Measurements from ENCODE around the gene SCAP. TPM values are rescaled to one million over a fixed set of nuclear protein-coding genes. Genes with fewer than 3 reads are reported as not detected.
A peak's percentile ranks its signal among the peaks of the same experiment; 100 is the strongest.

SCAP gene
- total RNA-seq, 1 experiment from 2014 or later, result 67.6 TPM

DNA sequence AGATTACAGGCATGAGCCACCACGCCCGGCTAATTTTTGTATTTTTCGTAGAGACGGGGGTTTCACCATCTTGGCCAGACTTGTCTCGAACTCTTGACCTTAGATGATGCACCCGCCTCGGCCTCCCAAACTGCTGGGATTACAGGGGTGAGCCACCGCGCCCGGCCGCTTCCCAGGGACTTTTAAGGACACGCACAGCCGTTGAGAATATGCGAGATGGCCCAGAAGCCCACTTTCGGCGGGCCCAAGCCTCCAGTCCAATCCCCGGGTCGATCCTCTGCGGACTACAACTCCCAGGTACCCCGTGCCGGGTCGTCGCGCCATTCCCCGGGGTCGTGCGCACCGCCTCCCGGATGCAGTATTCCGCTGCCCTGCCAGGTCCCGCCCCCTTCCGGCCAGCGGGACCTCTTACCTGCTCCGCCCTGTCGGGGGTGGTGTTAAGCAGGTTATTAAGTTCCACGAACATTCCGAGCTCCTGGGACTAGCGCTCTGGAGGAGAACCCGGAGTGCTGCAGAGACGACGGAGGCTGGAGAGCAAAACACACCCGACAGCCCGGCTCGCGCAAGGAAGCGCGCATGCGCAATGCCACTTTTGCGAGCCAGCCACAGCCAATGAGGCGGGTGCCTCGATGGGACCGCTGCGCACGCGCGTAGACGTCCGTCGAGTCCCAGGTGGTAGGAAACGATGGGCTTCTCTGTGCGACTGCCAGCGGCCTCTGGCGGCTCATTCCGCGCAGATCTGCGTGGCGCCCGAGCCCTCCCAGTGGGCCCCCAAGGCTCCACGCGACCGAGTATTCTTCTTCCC, 37.6 kb upstream of the SCAP start, which contains the start of gene ELP6 (continued):
- TF ChIP-seq FOSL1 (IDR thresholded peaks at IDR 0.05; ENCODE audit: low read depth) (no peak), EZH2phosphoT487 (IDR thresholded peaks at IDR 0.05; ENCODE audit: borderline replicate concordance) (no peak), POLR2A (IDR thresholded peaks at IDR 0.05; ENCODE audit: borderline replicate concordance, extremely low read depth, insufficient read depth, insufficient read length) (peak; percentile 57), SP1 (IDR thresholded peaks at IDR 0.05; ENCODE audit: low read depth) (peak; percentile 81), ZNF274 (IDR thresholded peaks at IDR 0.05; ENCODE audit: low read depth, low read length) (no peak)

GRCh38 chr3:47512416-47513124, 36.8 kb upstream of the SCAP start:
- Histone ChIP-seq H3K4me2 (ENCODE audit: low read length) (peak overlapping the region; percentile 87), H2AFZ (ENCODE audit: low read depth, low read length, poor library complexity, severe bottlenecking) (no peak overlapping the region), H3K9ac (ENCODE audit: low read length) (peak overlapping the region; percentile 92), H3K27ac (ENCODE audit: low read depth, low read length) (peak overlapping the region; percentile 86), H3K79me2 (ENCODE audit: insufficient read depth, low read length) (peaks cover 33% of the 10 kb centered on the region), H3K27me3 (ENCODE audit: insufficient read depth, low read length) (no peaks in the 10 kb centered on the region), H3K9me3 (ENCODE audit: control insufficient read depth in 1 of 2, insufficient read depth in 1 of 2, low read depth in 1 of 2, low read length in 2 of 2) (no peaks in the 10 kb centered on the region), H3K36me3 (ENCODE audit: control insufficient read depth in 1 of 2, insufficient read depth in 2 of 2, low read length in 2 of 2) (peaks cover 11 to 19% of the 10 kb centered on the region in 2 experiments), H3K4me3 (replicated peaks in 1 of 2; ENCODE audit: low read depth in 1 of 2, low read length in 2 of 2) (peak overlapping the region; percentile 84 to 94), H3K9me2 (ENCODE audit: insufficient read depth) (no peaks in the 10 kb centered on the region), H3K4me1 (ENCODE audit: control insufficient read depth in 1 of 2, insufficient read depth in 2 of 2, low read length in 2 of 2) (peaks cover 2 to 20% of the 10 kb centered on the region in 2 experiments; a peak in 3 of 4 replicates), H4K20me1 (ENCODE audit: insufficient read depth) (no peaks in the 10 kb centered on the region)
- ChIA-PET RAD21 (ENCODE audit: low non-redundant PET in 1 of 2, low total read pairs in 2 of 2, uncharacterized antibody in 2 of 2, unreplicated experiment in 2 of 2) (no interaction called here), POLR2A (interaction anchor here (0.5 kb wide), 1 partner anchor 15 kb away, joined by 3 read pairs; no protein-coding TSS in a partner anchor), CTCF (no interaction called here)
- no peak for DNase-seq (ENCODE audit: low read depth, low spot score)
- no peak for TF ChIP-seq ZFX (IDR thresholded peaks at IDR 0.05)
- TF ChIP-seq, protein P1, sequence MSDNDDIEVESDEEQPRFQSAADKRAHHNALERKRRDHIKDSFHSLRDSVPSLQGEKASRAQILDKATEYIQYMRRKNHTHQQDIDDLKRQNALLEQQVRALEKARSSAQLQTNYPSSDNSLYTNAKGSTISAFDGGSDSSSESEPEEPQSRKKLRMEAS (IDR thresholded peaks at IDR 0.05), result no peak; the same call in 1 of the 2 replicates
- TF ChIP-seq JUND (IDR thresholded peaks at IDR 0.05), result no peak
- TF ChIP-seq, protein P2, sequence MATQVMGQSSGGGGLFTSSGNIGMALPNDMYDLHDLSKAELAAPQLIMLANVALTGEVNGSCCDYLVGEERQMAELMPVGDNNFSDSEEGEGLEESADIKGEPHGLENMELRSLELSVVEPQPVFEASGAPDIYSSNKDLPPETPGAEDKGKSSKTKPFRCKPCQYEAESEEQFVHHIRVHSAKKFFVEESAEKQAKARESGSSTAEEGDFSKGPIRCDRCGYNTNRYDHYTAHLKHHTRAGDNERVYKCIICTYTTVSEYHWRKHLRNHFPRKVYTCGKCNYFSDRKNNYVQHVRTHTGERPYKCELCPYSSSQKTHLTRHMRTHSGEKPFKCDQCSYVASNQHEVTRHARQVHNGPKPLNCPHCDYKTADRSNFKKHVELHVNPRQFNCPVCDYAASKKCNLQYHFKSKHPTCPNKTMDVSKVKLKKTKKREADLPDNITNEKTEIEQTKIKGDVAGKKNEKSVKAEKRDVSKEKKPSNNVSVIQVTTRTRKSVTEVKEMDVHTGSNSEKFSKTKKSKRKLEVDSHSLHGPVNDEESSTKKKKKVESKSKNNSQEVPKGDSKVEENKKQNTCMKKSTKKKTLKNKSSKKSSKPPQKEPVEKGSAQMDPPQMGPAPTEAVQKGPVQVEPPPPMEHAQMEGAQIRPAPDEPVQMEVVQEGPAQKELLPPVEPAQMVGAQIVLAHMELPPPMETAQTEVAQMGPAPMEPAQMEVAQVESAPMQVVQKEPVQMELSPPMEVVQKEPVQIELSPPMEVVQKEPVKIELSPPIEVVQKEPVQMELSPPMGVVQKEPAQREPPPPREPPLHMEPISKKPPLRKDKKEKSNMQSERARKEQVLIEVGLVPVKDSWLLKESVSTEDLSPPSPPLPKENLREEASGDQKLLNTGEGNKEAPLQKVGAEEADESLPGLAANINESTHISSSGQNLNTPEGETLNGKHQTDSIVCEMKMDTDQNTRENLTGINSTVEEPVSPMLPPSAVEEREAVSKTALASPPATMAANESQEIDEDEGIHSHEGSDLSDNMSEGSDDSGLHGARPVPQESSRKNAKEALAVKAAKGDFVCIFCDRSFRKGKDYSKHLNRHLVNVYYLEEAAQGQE (IDR thresholded peaks at IDR 0.05; ENCODE audit: low read depth), result no peak
- no peak for TF ChIP-seq CTCF (IDR thresholded peaks at IDR 0.05 in 2 of 3, conservative IDR thresholded peaks at IDR 0.05 in 1 of 3; ENCODE audit: borderline replicate concordance in 1 of 3, insufficient read depth in 1 of 3, low read depth in 2 of 3, low read length in 2 of 3)
- no peak; the same call in 1 of the 2 replicates for TF ChIP-seq SIN3A (IDR thresholded peaks at IDR 0.05; ENCODE audit: low read depth)
- TF ChIP-seq EGR1 (IDR thresholded peaks at IDR 0.05; ENCODE audit: low read depth), result no peak
- no peak for TF ChIP-seq ELF1 (IDR thresholded peaks at IDR 0.05; ENCODE audit: borderline replicate concordance, low read depth)
- TF ChIP-seq, protein P3, sequence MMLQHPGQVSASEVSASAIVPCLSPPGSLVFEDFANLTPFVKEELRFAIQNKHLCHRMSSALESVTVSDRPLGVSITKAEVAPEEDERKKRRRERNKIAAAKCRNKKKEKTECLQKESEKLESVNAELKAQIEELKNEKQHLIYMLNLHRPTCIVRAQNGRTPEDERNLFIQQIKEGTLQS (IDR thresholded peaks at IDR 0.05), result no peak
- TF ChIP-seq ZNF274 (IDR thresholded peaks at IDR 0.05; ENCODE audit: low read depth, low read length), result no peak
- no peak for TF ChIP-seq CBX3 (IDR thresholded peaks at IDR 0.05; ENCODE audit: low read depth)
- intact Hi-C loops (cut with micrococcal nuclease), result loop anchor here (1.0 to 2.0 kb wide), 2 partner anchors 38 to 91 kb away; partner anchors contain the start of gene SCAP
- peak; percentile 20 for ATAC-seq
- BruUV-seq (replicated peaks), result TSS peak; percentile 50

Measured in HCT116 (cell line).